ENCODE results near the gene KLHL41.

Gene KLHL41

DNA sequence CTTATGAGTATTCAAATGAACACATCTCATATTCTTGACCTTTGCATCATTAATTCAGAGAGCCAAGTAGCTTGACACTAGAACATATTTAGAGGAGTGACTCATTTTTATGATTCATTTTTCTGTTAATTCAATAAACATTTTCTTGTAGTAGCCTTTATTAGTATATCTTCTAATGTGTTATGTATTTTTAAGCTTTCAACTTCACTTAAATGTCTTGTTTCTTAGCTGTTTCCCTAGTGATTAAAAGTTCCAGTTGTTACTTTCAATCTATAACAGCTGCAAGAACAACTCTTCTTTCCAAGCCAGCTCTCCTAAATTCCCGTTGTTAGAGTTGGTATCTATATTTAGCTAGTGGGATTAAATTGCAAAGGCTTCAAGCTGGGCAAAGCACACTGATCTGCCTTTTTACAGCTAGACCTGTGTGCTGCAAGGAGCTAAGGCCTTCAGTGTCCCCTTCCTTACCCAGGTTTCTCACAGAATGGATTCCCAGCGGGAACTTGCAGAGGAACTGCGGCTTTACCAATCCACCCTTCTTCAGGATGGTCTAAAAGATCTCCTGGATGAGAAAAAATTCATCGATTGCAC is at the start of gene KLHL41:
KLHL41 (plus strand) TSS at position 405 of the 588 bp plus-strand sequence; CDS start at position 482, 77 bp downstream.
- DNase-seq: peak; percentile 26

DNA sequence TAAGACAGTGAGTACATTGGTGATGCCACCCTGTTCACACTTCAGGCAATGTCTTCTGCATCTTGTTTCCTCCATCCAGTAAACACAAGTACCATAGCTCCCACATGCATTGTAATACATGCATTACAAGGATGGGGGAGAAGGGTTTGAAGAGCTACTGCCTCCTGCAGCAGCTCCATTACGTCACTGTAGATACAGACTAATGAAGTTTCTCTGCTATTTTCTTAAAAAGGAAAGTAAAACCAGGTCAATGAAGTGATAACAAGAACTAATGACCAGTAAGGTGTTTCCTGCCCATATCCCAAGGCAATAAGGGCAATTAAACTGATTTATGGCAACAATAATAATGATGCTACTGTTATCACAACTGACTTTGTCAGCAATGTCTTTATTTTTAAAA is 48.4 kb upstream of the KLHL41 start:
- DNase-seq: no peak

DNA sequence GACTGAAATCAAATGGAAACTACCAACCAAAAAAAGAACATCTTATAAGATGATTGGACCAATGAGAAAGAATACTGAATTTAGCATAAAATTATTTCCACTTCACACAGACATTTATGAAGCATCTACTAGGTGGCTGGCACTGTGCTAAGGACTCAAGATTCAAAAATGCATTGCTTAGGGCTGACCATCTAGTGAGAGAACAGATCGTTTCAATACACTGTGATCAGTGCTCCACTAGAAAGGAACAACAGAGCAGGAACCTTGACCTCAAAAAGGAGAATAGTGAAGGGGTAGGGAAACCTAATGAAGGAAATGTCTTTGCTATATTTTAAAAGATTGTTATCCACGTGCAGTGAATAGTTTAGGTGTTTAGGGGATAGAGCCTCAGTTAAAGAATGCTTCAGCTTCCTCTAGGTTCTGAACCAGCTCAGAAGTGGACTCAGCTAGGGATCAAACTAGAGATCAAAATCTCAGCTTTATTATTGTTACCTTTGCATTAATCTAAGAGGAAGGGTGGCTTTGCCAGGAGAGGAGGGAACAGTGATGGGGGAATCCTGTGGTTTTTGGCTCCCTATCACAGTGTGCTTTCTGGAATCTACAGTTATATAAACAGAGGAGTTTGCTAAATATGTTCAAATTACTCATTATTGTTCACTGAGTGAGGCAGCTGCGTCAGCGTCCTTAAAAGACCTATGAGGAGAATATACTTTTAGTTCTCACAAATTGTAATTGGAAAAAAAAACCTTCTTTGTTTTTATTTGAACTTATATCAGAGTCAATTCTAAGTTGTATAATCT is 46.4 kb upstream of the KLHL41 start:
- DNase-seq: peak; percentile 86

DNA sequence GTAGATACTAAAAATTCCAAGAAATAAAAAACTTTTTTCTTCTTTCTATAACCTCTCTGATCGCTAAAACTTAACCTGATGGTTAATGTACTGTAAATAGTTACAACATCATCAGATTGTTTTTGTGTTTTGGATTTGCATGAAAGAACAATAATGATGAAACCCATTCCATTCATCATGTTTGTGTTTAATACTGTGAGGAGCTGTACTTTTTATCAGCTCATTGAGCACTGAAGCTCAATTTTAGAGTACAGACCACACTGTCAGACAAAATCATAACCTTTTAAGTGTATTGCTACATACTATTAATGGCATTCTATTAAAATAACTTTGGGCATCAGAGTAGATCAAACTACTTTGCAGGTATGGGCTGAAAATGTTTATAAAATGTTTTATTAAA is 45.0 kb upstream of the KLHL41 start:
- DNase-seq: no peak

DNA sequence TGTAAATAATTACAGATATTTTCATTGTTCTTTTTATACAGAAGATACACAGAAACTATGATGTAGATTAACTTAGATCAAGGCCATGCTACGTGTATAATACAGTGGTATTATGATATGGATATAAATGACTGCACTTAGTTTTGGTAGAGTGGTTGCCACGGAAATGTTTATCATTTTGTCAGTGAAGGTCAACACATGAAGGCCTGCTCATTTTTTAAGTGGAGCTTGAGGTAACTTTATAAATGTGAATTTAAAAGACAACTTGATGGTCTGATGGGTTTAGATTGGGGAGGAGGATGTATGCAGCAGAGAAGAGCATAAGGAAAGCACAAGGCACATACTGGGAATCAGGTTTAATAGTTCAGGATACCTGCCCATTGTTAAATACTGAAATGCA is 44.6 kb upstream of the KLHL41 start:
- peak; percentile 32 for DNase-seq

DNA sequence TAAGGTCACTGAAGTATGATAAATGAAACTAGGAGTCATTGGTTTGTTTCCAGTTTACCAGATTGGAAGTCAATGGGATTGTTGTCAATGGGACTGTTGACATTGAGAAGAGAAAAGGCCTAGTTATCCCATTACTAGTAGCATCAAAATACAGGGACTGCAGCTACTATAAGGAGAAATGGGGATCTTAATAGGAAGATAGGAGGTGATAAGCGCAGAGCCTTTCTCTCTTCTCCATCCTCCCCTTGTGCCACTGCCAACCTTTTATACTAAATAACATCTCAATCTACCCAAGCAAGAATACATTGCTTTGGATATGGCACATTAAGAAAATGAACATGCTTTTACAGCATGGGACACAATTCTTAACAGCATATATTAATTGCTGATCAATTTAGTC is 40.7 kb upstream of the KLHL41 start:
- DNase-seq: no peak

DNA sequence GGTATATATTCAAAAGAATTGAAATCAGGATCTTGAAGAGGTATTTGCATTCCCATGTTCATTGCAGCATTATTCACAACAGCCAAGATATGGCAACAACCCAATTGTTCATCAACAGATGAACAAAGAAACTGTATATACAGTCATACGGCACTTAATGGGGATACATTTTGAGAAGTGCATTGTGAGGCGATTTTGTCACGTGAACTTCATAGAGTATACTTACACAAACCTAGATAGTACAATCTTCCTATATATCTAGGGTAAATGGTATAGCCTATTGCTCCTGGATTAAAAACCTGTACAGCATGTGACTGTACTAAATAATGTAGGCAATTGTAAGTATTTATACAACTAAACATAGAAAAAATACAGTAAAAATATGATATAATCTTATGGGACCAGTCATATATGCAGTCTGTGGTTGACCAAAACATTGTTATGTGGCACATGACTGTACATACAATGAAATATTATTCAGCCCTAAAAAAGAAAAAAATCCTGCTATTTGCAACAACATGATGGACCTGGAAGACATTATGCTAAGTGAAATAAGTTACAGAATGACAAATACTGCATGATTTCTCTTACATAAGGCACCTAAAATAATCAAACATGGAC is 39.4 kb upstream of the KLHL41 start:
- DNase-seq: no peak

DNA sequence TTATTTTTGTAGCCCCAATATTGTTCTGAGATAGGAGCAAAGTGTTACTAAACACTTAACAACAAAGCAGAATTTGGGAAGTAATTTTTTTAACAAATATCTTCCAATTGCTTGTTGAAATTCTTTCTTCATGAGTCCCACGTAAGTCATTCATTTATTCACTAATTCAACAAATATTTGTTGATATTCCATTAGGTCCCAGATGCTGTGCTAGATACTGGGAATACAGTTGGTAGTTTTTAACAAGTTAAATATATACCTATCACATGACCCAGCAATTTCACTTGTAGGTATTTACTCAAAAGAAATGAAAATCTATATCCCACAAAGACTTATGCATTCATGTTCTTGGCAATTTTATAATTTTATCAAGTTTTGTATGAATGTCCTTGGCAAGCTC is 37.3 kb upstream of the KLHL41 start:
- no peak for DNase-seq

DNA sequence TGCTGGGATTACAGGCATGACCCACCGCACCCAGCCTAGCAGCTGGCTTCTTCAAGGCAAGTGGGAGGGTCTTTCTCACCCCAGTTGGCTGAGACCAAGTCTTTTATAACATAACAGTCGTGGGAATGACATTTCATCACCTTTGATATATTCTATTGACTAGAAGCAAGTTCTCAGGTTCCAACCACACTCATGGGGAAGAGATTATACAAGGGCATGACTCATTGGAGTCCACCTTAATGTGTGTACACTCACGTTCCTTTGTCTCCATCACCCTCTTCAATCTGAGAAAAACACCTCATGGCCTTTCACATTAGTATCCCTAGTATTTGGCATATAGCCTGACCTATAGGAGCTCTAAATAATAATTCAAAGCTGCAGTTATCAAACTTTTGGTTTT is 33.0 kb upstream of the KLHL41 start:
- no peak for DNase-seq

DNA sequence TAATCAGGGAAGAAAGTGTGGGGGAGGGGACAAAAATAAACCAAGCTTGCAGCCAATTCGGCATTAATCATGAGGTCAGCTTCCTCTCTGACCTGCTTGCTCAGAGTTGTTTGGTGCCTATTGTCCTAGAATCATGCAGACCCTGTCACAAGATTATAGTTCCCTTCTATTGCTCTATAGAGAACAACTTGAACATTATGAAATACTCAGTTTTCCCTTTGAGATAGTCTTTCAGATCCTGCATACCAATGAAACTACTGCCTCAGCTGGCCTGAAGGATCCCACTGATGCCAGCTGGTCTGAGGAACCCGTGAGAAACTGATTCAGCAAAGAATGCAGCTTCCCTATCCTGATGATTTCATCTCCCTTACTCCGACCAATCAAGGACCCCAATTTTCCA is 31.2 kb upstream of the KLHL41 start:
- DNase-seq: no peak

DNA sequence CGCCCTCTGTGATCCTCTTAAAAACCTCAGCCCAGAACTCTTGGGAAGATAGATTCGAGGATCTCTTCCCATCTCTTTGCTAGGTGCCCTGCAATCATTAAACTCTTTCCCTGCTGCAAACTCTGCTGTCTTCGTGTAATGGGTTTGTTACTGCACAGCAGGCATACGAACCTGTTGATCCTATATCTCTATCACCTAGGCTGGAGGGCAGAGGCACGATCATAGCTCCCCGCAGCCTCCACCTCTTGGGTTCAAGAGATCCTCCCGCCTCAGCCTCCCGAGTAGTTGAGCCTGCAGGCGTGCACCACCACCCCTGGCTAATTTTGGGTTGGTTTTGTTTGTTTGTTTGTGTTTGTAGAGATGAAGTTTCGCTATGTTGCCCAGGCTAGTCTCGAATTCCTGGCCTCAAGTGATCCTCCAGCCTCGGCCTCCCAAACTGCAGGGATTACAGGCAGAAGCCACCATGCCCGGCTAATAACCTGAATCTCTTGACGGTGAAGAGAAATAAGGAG is 30.7 kb upstream of the KLHL41 start:
- no peak for DNase-seq

DNA sequence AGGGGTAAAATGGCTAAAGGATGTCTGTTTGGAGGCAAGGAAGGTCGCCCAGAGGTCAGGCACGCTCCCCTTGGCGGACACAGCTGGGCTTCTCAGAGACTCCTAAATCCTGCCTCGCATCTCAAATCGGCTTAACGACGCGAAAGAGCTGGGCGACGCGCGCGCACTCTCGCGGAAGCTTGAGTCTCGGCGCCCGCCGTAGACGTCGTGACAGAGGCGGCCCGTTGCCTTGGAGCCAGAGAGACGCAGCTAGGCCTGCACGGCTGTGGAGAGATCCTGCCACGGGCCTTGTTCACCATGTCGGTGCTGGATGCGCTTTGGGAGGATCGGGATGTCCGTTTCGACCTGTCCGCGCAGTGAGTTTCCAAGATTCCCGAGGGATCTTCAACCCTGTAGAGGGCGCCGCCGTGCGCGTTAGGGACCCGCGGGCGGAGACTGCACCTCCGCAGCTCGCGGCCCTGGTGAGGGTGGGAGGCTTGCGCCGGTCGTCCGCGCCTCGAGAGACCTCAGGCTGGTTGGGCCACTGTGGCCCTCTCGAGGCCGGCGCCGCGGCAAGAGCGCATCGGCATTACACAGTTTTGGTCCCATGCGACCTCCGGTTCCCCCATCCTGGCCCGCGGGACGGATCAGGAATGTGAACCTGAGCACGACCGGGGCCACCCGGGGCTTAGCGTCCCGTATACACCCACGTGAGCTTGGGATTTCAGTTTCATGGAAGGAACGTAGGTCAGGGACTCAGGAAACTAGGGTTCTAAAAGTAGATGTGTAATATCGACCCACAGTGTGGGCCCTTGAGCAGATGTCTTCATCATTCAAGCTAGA is 30.0 kb upstream of the KLHL41 start, which contains the start of gene BBS5:
BBS5 (plus strand) TSS at position 238 of the 822 bp plus-strand sequence; CDS start at position 298, 60 bp downstream.
- DNase-seq: peak; percentile 38

DNA sequence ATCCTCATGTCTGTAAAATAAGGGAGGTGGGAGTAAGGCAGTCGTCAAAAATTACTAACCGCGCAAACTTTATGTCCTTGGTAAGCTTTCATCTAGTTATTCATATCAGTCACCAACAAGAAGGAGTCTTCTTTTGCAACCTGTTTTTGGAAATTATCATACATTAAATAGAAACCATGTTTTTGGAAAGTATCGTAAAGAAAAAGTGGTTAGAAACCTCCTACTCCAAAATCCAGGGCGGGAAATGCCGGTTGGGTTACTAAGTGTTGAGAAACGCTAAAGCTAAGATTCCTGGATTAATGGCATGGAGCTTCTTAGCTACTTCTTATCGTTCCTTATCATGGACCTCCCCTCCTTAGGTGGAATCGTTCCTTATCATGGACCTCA is 29.4 kb upstream of the KLHL41 start:
- DNase-seq: no peak

DNA sequence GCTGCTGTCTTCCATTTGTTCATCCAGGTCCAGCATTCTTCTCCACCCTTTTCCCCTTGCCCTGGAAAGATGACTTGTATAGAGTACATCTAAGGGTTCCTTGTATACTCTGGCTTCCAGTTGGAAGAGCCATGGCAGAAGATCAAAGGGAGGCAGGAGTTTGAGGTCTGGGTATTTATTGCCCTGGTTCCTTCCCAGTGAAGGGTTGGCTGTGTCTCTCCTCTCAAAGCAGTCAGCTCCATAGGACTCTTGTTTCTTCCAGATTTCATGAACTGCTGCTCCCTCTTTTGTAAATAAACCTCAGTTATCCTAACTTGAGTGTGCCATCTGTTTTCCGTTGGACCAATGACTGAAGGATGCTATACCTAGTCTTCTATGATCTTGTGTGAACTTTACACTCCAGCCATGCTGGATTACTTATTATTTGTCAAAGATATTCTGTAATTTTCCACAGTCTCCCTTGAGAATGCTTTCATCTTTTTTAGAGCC is 23.8 kb upstream of the KLHL41 start:
- DNase-seq: no peak

DNA sequence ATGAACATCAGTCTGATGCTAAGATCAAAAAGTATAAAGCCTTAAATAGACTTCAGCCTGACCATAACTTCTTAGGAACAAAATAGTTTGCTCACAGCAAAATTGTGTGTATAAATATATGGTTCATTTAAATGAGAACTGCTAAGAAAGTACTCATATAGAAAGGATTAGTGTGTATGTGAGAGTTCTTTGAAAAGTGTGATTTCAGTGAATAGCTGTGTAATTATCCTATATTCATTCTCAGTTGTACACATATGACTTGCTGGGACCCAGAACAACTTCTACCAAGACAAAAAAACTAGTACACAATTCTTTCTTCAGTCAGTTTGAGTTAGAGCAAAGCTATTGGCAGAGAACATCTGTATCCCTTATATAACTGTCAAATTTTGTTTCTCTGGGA is 23.0 kb upstream of the KLHL41 start:
- DNase-seq: no peak

DNA sequence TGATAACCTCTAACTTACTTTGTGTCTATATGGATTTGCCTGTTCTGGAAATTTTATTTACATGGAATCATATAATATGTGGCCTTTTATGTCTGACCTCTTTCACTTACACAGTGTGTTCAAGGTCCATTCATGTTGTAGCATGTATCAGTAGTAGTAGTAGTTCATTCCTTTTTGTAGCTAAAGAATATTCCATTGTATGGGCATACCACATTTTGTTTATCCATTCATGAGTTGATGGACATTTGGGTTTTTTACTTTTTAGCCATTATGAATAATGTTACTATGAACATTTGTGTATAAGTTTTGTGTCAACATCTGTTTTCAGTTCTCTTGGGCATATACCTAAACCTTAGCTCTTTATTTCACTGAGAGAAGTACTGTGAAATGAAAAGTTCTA is 18.7 kb upstream of the KLHL41 start:
- DNase-seq: no peak

DNA sequence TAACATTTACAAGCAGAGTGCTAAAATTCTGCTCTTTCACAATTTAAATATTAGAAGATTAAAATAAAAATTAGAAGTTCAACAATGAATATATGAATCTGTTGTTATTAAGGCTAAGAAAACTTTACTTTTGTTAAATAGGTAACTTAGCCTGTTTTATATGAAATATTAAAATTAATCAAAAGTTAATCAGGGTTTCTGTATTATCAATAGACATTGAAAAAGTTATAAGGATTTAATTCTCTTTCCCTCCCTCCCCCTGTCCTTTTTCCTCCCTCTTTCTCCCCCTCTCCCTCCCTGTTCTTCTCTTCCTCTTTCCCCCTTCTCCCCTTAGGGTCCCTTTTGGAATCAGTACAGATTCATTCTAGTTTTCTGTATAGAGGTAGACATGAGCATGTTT is 18.1 kb upstream of the KLHL41 start:
- no peak for DNase-seq

DNA sequence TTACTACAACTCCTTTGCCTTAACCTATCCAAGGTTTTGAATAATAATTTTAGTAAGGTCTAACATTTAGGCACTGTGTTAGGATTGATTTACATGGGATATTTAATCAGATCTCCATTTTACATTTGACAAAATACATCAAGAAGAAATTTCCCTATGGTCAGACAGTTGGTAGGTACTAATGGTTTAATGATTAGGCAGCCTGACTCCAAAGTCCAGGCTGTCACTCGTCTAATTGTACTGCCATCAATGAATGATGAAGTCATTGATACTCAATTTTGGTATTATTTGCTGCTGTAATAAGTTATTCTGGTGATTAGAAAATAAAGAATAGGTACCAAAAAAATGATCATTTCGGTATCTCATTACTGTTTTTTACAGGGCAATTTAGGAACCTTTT is 16.1 kb upstream of the KLHL41 start:
- no peak for DNase-seq

DNA sequence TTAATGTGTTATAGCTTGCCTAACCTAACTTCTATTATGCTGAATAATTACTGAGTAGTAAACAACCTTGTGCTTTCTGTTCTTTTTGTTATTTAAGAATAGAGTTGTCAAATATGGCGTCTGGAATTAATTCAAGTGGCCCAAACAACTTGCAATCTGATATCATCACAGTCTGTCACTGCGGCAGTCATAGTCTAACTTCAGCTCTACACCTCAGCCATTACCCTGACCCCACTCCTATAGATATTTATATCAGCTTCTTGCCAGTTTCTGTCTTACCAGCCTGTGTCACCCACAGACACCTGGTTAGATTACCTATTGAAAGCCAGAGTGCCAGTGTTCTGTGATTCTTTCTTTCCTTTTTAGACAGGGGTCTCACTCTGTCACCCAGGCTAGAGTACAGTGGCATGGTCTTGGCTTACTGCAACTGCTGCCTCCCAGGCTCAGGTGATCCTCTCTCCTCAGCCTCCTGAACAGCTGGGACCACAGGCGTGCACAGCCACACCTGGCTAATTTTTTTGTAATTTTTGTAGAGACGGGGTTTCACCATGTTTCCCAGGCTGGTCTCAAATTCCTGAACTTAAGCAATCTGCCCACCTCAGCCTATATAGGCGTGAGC is 14.1 kb upstream of the KLHL41 start:
- no peak for DNase-seq

DNA sequence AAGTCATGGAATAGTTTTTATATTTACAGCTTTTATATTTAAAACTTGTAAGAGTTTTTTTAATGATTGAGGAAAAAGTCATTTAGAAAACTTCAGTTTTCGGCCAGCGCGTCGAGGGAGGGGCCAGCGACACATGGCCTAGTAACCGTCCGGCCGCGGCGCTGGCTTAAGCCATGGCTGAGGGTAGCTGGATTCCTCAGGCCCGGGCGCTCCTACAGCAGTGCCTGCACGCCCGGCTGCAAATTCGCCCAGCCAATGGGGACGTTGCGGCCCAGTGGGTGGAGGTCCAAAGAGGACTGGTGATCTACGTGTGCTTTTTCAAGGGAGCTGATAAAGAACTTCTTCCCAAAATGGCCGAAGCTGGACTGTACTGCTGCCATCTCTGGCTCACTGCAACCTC is 4.9 kb upstream of the KLHL41 start:
- no peak for DNase-seq

DNA sequence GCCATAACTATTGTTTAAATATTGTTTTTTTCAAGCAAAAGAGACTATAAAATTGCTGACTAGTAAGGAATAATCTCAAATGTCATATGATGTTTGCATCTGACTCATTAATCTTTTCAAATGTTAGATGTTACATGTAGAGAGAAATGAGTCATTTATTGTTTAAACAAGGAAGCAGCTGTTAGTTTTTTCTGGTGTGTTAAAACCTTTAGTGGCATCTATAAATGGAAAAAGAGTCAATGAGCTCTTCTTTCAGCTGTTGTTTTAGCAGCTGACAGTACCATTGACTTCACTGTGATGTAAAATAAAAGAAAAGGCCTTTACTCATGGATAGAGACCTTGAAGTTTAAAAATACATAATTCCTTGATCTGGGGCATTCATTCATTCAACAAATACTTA is 1.8 kb upstream of the KLHL41 start:
- peak; percentile 82 for DNase-seq

DNA sequence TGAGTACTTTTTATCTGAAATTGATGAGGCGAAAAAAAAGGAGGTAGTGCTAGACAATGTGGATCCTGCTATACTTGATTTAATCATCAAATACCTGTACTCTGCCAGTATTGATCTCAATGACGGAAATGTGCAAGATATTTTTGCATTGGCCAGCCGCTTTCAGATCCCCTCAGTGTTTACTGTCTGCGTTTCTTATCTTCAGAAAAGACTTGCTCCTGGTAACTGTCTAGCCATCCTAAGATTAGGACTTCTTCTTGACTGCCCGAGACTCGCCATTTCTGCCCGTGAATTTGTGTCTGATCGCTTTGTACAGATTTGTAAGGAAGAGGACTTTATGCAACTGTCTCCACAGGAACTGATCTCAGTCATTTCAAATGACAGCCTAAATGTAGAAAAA is 453 bp downstream of the KLHL41 start:
- DNase-seq: no peak

DNA sequence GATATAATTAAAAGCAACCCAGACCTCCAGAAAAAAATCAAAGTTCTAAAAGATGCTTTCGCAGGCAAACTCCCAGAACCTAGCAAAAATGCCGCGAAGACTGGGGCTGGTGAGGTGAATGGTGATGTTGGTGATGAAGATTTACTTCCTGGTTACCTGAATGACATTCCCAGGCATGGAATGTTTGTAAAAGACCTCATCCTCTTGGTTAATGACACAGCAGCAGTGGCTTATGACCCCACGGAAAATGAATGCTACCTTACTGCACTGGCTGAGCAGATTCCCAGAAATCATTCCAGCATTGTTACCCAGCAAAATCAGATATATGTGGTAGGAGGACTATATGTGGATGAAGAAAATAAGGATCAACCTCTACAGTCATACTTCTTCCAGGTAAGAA is 994 bp downstream of the KLHL41 start:
- no peak for DNase-seq
